WTC11 (cell line): ENCODE measurements around the gene MEF2B. TPM values are rescaled to one million over a fixed set of nuclear protein-coding genes. Genes with fewer than 3 reads are reported as not detected.
A peak's percentile ranks its signal among the peaks of the same experiment; 100 is the strongest.

ENCODE experiments used
- ATAC-seq: fragments of 200-7000 bp; cut with Tn5 transposase; 2 replicates; pipeline ENCODE4 v1.10.0; 2021; ENCODE audit warnings: mild to moderate bottlenecking, moderate library complexity
- CTCF ChIA-PET: fragments of 300-600 bp; sonication (Branson Sonifier 250); formaldehyde crosslinking; loops from one replicate; lab custom pipeline; 2021; ENCODE audit warnings: antibody characterized with exemption; lab: Charles Lee
- POLR2A ChIA-PET: fragments of 350-600 bp; sonication (Branson Sonifier 250); formaldehyde crosslinking; loops from one replicate; lab custom pipeline; 2021; ENCODE audit warnings: antibody characterized with exemption; lab: Charles Lee
- DNase-seq: peaks from one replicate; pipeline ENCODE4 v3.0.0; 2021; ENCODE audit warnings: low spot score
- H3K27ac Mint-ChIP-seq: 2 replicates; pipeline ENCODE4 v1.8.0; 2021; ENCODE audit warnings: mixed read lengths
- H3K27me3 Mint-ChIP-seq: 2 replicates; pipeline ENCODE4 v1.8.0; 2021; ENCODE audit warnings: low read depth, mild to moderate bottlenecking, moderate library complexity, mixed read lengths
- H3K36me3 Mint-ChIP-seq: 2 replicates; pipeline ENCODE4 v1.8.0; 2021; ENCODE audit warnings: mixed read lengths
- H3K4me1 Mint-ChIP-seq: 2 replicates; pipeline ENCODE4 v1.8.0; 2022; ENCODE audit warnings: mixed read lengths
- H3K4me3 Mint-ChIP-seq: 2 replicates; pipeline ENCODE4 v1.8.0; 2021; ENCODE audit warnings: mild to moderate bottlenecking, moderate library complexity, mixed read lengths
- H3K9me3 Mint-ChIP-seq: 2 replicates; pipeline ENCODE4 v1.8.0; 2021; ENCODE audit warnings: mixed read lengths
- AFF4 ChIP-seq: sonication (generic); formaldehyde crosslinking; IDR thresholded peaks from 2 replicates; pipeline ENCODE4 v1.8.1; 2023; ENCODE audit warnings: mild to moderate bottlenecking, missing genetic modification reagents, borderline replicate concordance
- ATF3 ChIP-seq: sonication (generic); formaldehyde crosslinking; conservative IDR thresholded peaks from 2 replicates; pipeline ENCODE4 v1.8.1; 2022; ENCODE audit warnings: mild to moderate bottlenecking, missing genetic modification reagents
- E2F1 ChIP-seq: sonication (generic); formaldehyde crosslinking; IDR thresholded peaks from 2 replicates; pipeline ENCODE4 v1.8.0; 2022; ENCODE audit warnings: mild to moderate bottlenecking, missing genetic modification reagents
- E2F5 ChIP-seq: sonication (generic); formaldehyde crosslinking; IDR thresholded peaks from 2 replicates; pipeline ENCODE4 v1.8.1; 2022; ENCODE audit warnings: mild to moderate bottlenecking, moderate library complexity, missing genetic modification reagents
- ELF4 ChIP-seq: sonication (generic); formaldehyde crosslinking; IDR thresholded peaks from 2 replicates; pipeline ENCODE4 v1.8.1; 2022; ENCODE audit warnings: low read depth, mild to moderate bottlenecking, moderate library complexity, missing genetic modification reagents
- FOXK1 ChIP-seq: sonication (generic); formaldehyde crosslinking; IDR thresholded peaks from 2 replicates; pipeline ENCODE4 v1.8.0; 2022; ENCODE audit warnings: mild to moderate bottlenecking, moderate library complexity, missing genetic modification reagents
- IRF1 ChIP-seq: sonication (generic); formaldehyde crosslinking; IDR thresholded peaks from 2 replicates; pipeline ENCODE4 v1.8.0; 2023; ENCODE audit warnings: missing genetic modification reagents
- IRF2 ChIP-seq: sonication (generic); formaldehyde crosslinking; IDR thresholded peaks from 2 replicates; pipeline ENCODE4 v1.8.0; 2022; ENCODE audit warnings: low read depth, missing genetic modification reagents, borderline replicate concordance
- MXD4 ChIP-seq: fragments of 250-450 bp; sonication (Bioruptor Pico); IDR thresholded peaks from 2 replicates; pipeline ENCODE4 v1.8.0; 2021; ENCODE audit warnings: mild to moderate bottlenecking, moderate library complexity, borderline replicate concordance
- OVOL2 ChIP-seq: fragments of 250-450 bp; sonication (Bioruptor Pico); IDR thresholded peaks from 2 replicates; pipeline ENCODE4 v1.9.0; 2021; ENCODE audit warnings: mild to moderate bottlenecking, borderline replicate concordance
- SMAD3 ChIP-seq: sonication (generic); formaldehyde crosslinking; IDR thresholded peaks from 2 replicates; pipeline ENCODE4 v1.8.0; 2022; ENCODE audit warnings: missing genetic modification reagents, mild to moderate bottlenecking, borderline replicate concordance
- TEAD1 ChIP-seq: sonication (generic); formaldehyde crosslinking; IDR thresholded peaks from 2 replicates; pipeline ENCODE4 v1.8.0; 2022; ENCODE audit warnings: mild to moderate bottlenecking, missing genetic modification reagents
- USF2 ChIP-seq: sonication (generic); formaldehyde crosslinking; IDR thresholded peaks from 2 replicates; pipeline ENCODE4 v1.8.1; 2023; ENCODE audit warnings: mild to moderate bottlenecking, missing genetic modification reagents, moderate library complexity
- ZBTB43 ChIP-seq: sonication (generic); formaldehyde crosslinking; IDR thresholded peaks from 2 replicates; pipeline ENCODE4 v1.8.1; 2023; ENCODE audit warnings: mild to moderate bottlenecking, missing genetic modification reagents
- ZMAT4 ChIP-seq: fragments of 250-450 bp; sonication (Bioruptor Pico); IDR thresholded peaks from 2 replicates; pipeline ENCODE4 v1.9.0; 2021; ENCODE audit warnings: mild to moderate bottlenecking
- ZNF138 ChIP-seq: sonication (generic); formaldehyde crosslinking; conservative IDR thresholded peaks from 2 replicates; pipeline ENCODE4 v1.8.1; 2022; ENCODE audit warnings: mild to moderate bottlenecking, moderate library complexity, missing genetic modification reagents
- ZNF281 ChIP-seq: sonication (generic); formaldehyde crosslinking; IDR thresholded peaks from 2 replicates; pipeline ENCODE4 v1.8.0; 2023; ENCODE audit warnings: mild to moderate bottlenecking, missing genetic modification reagents
- ZNF396 ChIP-seq: fragments of 250-450 bp; sonication (Bioruptor Pico); IDR thresholded peaks from 2 replicates; pipeline ENCODE4 v1.8.0; 2021; ENCODE audit warnings: mild to moderate bottlenecking, moderate library complexity, borderline replicate concordance
- ZSCAN18 ChIP-seq: fragments of 250-450 bp; sonication (Bioruptor Pico); IDR thresholded peaks from 2 replicates; pipeline ENCODE4 v2.1.2; 2022; ENCODE audit warnings: mild to moderate bottlenecking, moderate library complexity
- total RNA-seq: library from RNA; stranded (reverse); gene quantifications from 3 replicates; pipeline ENCODE4 v1.2.3, GENCODE V29; 2021

The MEF2B gene
- total RNA-seq, 1 experiment from 2014 or later: 1.7 TPM

- no peaks in the 10 kb centered on the region for H3K36me3 Mint-ChIP-seq
- ATAC-seq: no peak
- peaks cover 40% of the 10 kb centered on the region for H3K27me3 Mint-ChIP-seq
- POLR2A ChIA-PET: no interaction called here
- no peaks in the 10 kb centered on the region for H3K9me3 Mint-ChIP-seq
- H3K4me3 Mint-ChIP-seq: no peak overlapping the region; the same call in 1 of the 2 replicates
- H3K27ac Mint-ChIP-seq: no peak overlapping the region
- no peak for DNase-seq
- H3K4me1 Mint-ChIP-seq: peaks cover 35% of the 10 kb centered on the region
- CTCF ChIA-PET: interaction anchor here (0.7 to 2.2 kb wide), 4 partner anchors 22 to 57 kb away, joined by 3 to 10 read pairs (median 4); no protein-coding TSS in a partner anchor
- no peak for TF ChIP-seq ZNF138 (CRISPR knock-in tag)
- TF ChIP-seq ZMAT4: no peak
- TF ChIP-seq OVOL2 (CRISPR knock-in tag): no peak
- TF ChIP-seq FOXK1 (CRISPR knock-in tag): no peak
- TF ChIP-seq USF2 (CRISPR knock-in tag): no peak
- TF ChIP-seq ZBTB43 (CRISPR knock-in tag): no peak
- no peak for TF ChIP-seq AFF4 (CRISPR knock-in tag)
- TF ChIP-seq ZNF396 (CRISPR knock-in tag): no peak
- no peak for TF ChIP-seq E2F5
- no peak for TF ChIP-seq ATF3
- TF ChIP-seq TEAD1: no peak
- TF ChIP-seq SMAD3 (CRISPR knock-in tag): no peak
- TF ChIP-seq ELF4: no peak
Observed at GRCh38 chr19:19109601-19110000, 60.5 kb downstream of the MEF2B start.

GRCh38 chr19:19107654-19108053, 62.4 kb downstream of the MEF2B start:
- TF ChIP-seq ZSCAN18: no peak
- TF ChIP-seq MXD4 (CRISPR knock-in tag): no peak
- no peak for TF ChIP-seq ZNF138 (CRISPR knock-in tag)
- TF ChIP-seq E2F1 (CRISPR knock-in tag): no peak
- TF ChIP-seq IRF2 (CRISPR knock-in tag): no peak
- TF ChIP-seq ATF3: no peak
- TF ChIP-seq IRF1 (CRISPR knock-in tag): no peak
- no peak for TF ChIP-seq ZNF281
- TF ChIP-seq, all 79 proteins: peak for 0
- POLR2A ChIA-PET: no interaction called here
- H3K36me3 Mint-ChIP-seq: no peaks in the 10 kb centered on the region
- ATAC-seq (no peak), DNase-seq (peak; percentile 50)
- H3K9me3 Mint-ChIP-seq: no peaks in the 10 kb centered on the region
- H3K4me1 Mint-ChIP-seq: peaks cover 29% of the 10 kb centered on the region
- CTCF ChIA-PET: interaction anchor here (0.6 to 1.2 kb wide), 3 partner anchors 10 to 112 kb away, joined by 3 to 4 read pairs (median 3); no protein-coding TSS in a partner anchor
- H3K4me3 Mint-ChIP-seq: no peak overlapping the region
- no peak overlapping the region; the same call in 1 of the 2 replicates for H3K27ac Mint-ChIP-seq
- peaks cover 34% of the 10 kb centered on the region for H3K27me3 Mint-ChIP-seq
